H1 (cell line): ENCODE results near the gene SMYD3. TPM values are rescaled to one million over a fixed set of nuclear protein-coding genes. Genes with fewer than 3 reads are reported as not detected.
A peak's percentile ranks its signal among the peaks of the same experiment; 100 is the strongest.

Experiments used
- CTCF ChIA-PET: fragments of 300-600 bp; sonication (Branson Sonifier 250); formaldehyde crosslinking; loops from one replicate; lab custom pipeline; 2021; ENCODE audit not compliant: partially characterized antibody; lab: Charles Lee
- POLR2A ChIA-PET: fragments of 300-600 bp; sonication (Branson Sonifier 250); formaldehyde crosslinking; loops from one replicate; lab custom pipeline; 2021; ENCODE audit warnings: inconsistent platforms; ENCODE audit not compliant: partially characterized antibody; lab: Charles Lee
- DNase-seq, 2 experiments: peaks; one replicate each; pipeline versions ENCODE4 v3.0.0 to v3.0.0-alpha.2; 2010 to 2022; ENCODE audit warnings: low spot score in 2 of 2, low read depth in 1 of 2, mixed read lengths in 1 of 2
- FAIRE-seq: peaks from 2 replicates; lab custom pipeline; 2011; peaks lifted over from hg19 to GRCh38; lab: Jason Lieb, UNC
- H2AFZ ChIP-seq: 2 replicates; pipeline ENCODE4 v1.8.1; 2012; ENCODE audit warnings: low read length, inconsistent platforms
- H2AK5ac ChIP-seq: 2 replicates; pipeline ENCODE4 v1.6.1; 2013; ENCODE audit warnings: low read depth, low read length
- H2BK120ac ChIP-seq: replicated peaks from 2 replicates; pipeline ENCODE3; 2013; ENCODE audit warnings: low read depth, low read length, inconsistent platforms
- H2BK12ac ChIP-seq: 2 replicates; pipeline ENCODE4 v1.6.1; 2013; ENCODE audit warnings: low read depth, low read length
- H2BK15ac ChIP-seq: 2 replicates; pipeline ENCODE4 v1.6.1; 2013; ENCODE audit warnings: low read length
- H2BK20ac ChIP-seq: 2 replicates; pipeline ENCODE4 v1.6.1; 2013; ENCODE audit warnings: low read length
- H2BK5ac ChIP-seq: 2 replicates; pipeline ENCODE4 v1.6.1; 2013; ENCODE audit warnings: low read depth, low read length
- H3K14ac ChIP-seq: 2 replicates; pipeline ENCODE4 v1.6.1; 2013; ENCODE audit warnings: inconsistent platforms; ENCODE audit not compliant: insufficient read length
- H3K18ac ChIP-seq: 2 replicates; pipeline ENCODE4 v1.6.1; 2013; ENCODE audit warnings: low read length; ENCODE audit errors: extremely low read depth
- H3K23ac ChIP-seq: 2 replicates; pipeline ENCODE4 v1.6.1; 2013; ENCODE audit warnings: inconsistent platforms; ENCODE audit not compliant: insufficient read length
- H3K23me2 ChIP-seq: 2 replicates; pipeline ENCODE4 v1.6.1; 2013; ENCODE audit warnings: low read depth, low read length
- H3K27ac ChIP-seq: 2 replicates; pipeline ENCODE4 v1.6.1; 2011; ENCODE audit warnings: low read depth, low read length, inconsistent platforms
- H3K27me3 ChIP-seq, 4 experiments: replicated peaks in 1 of 4; 1 replicate in 1 of 4; 2 replicates in 3 of 4; pipeline versions ENCODE4 v1.6.1 to v1.8.1; 2011 to 2013; ENCODE audit warnings: low read length in 3 of 4, mild to moderate bottlenecking in 3 of 4, inconsistent platforms in 2 of 4, mixed read lengths in 2 of 4, moderate library complexity in 1 of 4; ENCODE audit not compliant: control insufficient read depth in 3 of 4, insufficient read depth in 3 of 4; ENCODE audit errors: extremely low read depth in 1 of 4
- H3K36me3 ChIP-seq, 4 experiments: 2 replicates each; pipeline versions ENCODE4 v1.6.1 to v1.8.1; 2011 to 2013; ENCODE audit warnings: mild to moderate bottlenecking in 4 of 4, low read length in 3 of 4, moderate library complexity in 2 of 4, control low read depth in 1 of 4, inconsistent platforms in 1 of 4; ENCODE audit not compliant: insufficient read depth in 4 of 4, control insufficient read depth in 2 of 4
- H3K4ac ChIP-seq: replicated peaks from 2 replicates; pipeline ENCODE3; 2013; ENCODE audit warnings: low read length, low read depth, mixed read lengths, inconsistent platforms; ENCODE audit not compliant: insufficient read length
- H3K4me1 ChIP-seq, 4 experiments: replicated peaks in 1 of 4; 1 replicate in 1 of 4; 2 replicates in 3 of 4; pipeline versions ENCODE4 v1.6.1 to v1.8.1; 2011 to 2013; ENCODE audit warnings: low read length in 3 of 4, inconsistent platforms in 2 of 4, mixed read lengths in 1 of 4; ENCODE audit not compliant: insufficient read depth in 4 of 4, control insufficient read depth in 3 of 4
- H3K4me2 ChIP-seq, 2 experiments: 2 replicates each; pipeline versions ENCODE4 v1.6.1 to v1.8.1; 2011 to 2013; ENCODE audit warnings: low read depth in 2 of 2, low read length in 2 of 2, control low read depth in 1 of 2, inconsistent platforms in 1 of 2, mild to moderate bottlenecking in 1 of 2; ENCODE audit not compliant: insufficient read depth in 1 of 2
- H3K4me3 ChIP-seq, 4 experiments: fragments of 200-600, 300-600 bp in 1 of 4; sonication (generic), shearing (Covaris generic), sonication (Bioruptor Twin) in 1 of 4; 2 replicates each; pipeline versions ENCODE4 v1.5.1 to v1.8.1; 2011 to 2016; ENCODE audit warnings: low read length in 4 of 4, low read depth in 3 of 4, control low read depth in 2 of 4, inconsistent platforms in 2 of 4, mild to moderate bottlenecking in 2 of 4, mixed read lengths in 1 of 4, moderate library complexity in 1 of 4; ENCODE audit not compliant: insufficient read depth in 2 of 4; ENCODE audit errors: extremely low read depth in 1 of 4
- H3K56ac ChIP-seq: replicated peaks from 2 replicates; pipeline ENCODE3; 2013; ENCODE audit warnings: low read depth, mild to moderate bottlenecking, mixed read lengths, low read length, inconsistent platforms; ENCODE audit not compliant: insufficient read length
- H3K79me1 ChIP-seq: 2 replicates; pipeline ENCODE4 v1.6.1; 2013; ENCODE audit warnings: low read depth, low read length, control low read depth
- H3K79me2 ChIP-seq, 2 experiments: 2 replicates each; pipeline versions ENCODE4 v1.6.1 to v1.8.1; 2012 to 2013; ENCODE audit warnings: low read length in 2 of 2, mild to moderate bottlenecking in 2 of 2, inconsistent platforms in 1 of 2; ENCODE audit not compliant: insufficient read depth in 2 of 2, control insufficient read depth in 1 of 2
- H3K9ac ChIP-seq, 4 experiments: replicated peaks in 1 of 4; 1 replicate in 1 of 4; 2 replicates in 3 of 4; pipeline versions ENCODE4 v1.6.1 to v1.8.1; 2011 to 2013; ENCODE audit warnings: low read depth in 3 of 4, low read length in 3 of 4, control low read depth in 2 of 4, mild to moderate bottlenecking in 2 of 4, moderate library complexity in 2 of 4, inconsistent platforms in 1 of 4; ENCODE audit errors: extremely low read depth in 1 of 4
- H3K9me3 ChIP-seq, 2 experiments: 2 replicates each; pipeline versions ENCODE4 v1.6.1 to v1.8.1; 2012 to 2013; ENCODE audit warnings: mild to moderate bottlenecking in 2 of 2, moderate library complexity in 2 of 2, control low read depth in 1 of 2, inconsistent platforms in 1 of 2, low read depth in 1 of 2, low read length in 1 of 2, mixed read lengths in 1 of 2; ENCODE audit not compliant: insufficient read depth in 2 of 2
- H4K20me1 ChIP-seq, 2 experiments: replicated peaks in 1 of 2; 2 replicates each; pipeline versions ENCODE3 to v1.8.1; 2011 to 2013; ENCODE audit warnings: inconsistent platforms in 2 of 2, low read length in 2 of 2, mild to moderate bottlenecking in 1 of 2; ENCODE audit not compliant: insufficient read depth in 2 of 2, control insufficient read depth in 1 of 2
- H4K5ac ChIP-seq: 2 replicates; pipeline ENCODE4 v1.6.1; 2013; ENCODE audit warnings: low read length, low read depth, mixed read lengths, inconsistent platforms; ENCODE audit not compliant: insufficient read length
- H4K8ac ChIP-seq: 2 replicates; pipeline ENCODE4 v1.8.0; 2013; ENCODE audit warnings: mild to moderate bottlenecking, moderate library complexity, low read length, inconsistent platforms; ENCODE audit not compliant: insufficient read depth; ENCODE audit errors: extremely low read depth
- H4K91ac ChIP-seq: replicated peaks from 2 replicates; pipeline ENCODE3; 2013; ENCODE audit warnings: low read length, mixed read lengths, inconsistent platforms; ENCODE audit not compliant: insufficient read length
- TEAD4 ChIP-seq: IDR thresholded peaks from 2 replicates; pipeline ENCODE4 v1.6.1; 2012; ENCODE audit warnings: low read depth, low read length, inconsistent platforms, mixed read lengths
- WGBS, 2 experiments: shearing (Covaris generic) in 1 of 2; methylation state at CpG; one replicate each; pipeline versions ENCODE4 v1.1.6 to v1.1.7; 2013 to 2015; ENCODE audit warnings: low lambda C conversion rate in 2 of 2, mixed read lengths in 2 of 2, inconsistent platforms in 1 of 2, low coverage in 1 of 2, missing lambda C conversion rate in 1 of 2; ENCODE audit not compliant: insufficient replicate concordance in 2 of 2, insufficient coverage in 1 of 2, insufficient read length in 1 of 2; ENCODE audit errors: extremely low coverage in 1 of 2, missing lambda C conversion rate in 1 of 2; 5-methylcytosine and 5-hydroxymethylcytosine counted together
- polyA plus RNA-seq, 7 experiments: library from polyadenylated mRNA; depleted of rRNA in 3 of 7; stranded (reverse) in 5 of 7; unstranded in 2 of 7; fragments of >200 nt in 5 of 7; fragments of 200-250 nt in 2 of 7; gene quantifications; 1 replicate in 5 of 7; 2 replicates in 1 of 7; 4 replicates in 1 of 7; pipeline versions ENCODE4 v1.2.1 to v1.2.3, GENCODE V29; 2011 to 2013; ENCODE audit warnings: missing spikeins in 2 of 7, mixed read lengths in 2 of 7
- total RNA-seq: library from RNA; stranded (reverse); fragmentation: NEBNext Ultra II Directional; extraction: Animal tissue kit (Norgen Biotek cat#: 25700); gene quantifications from 2 replicates; pipeline ENCODE4 v1.2.1, GENCODE V29; 2021

The SMYD3 gene
- total and polyA plus RNA-seq, 2 of the 8 experiments (the other 6 are each of a cell fraction or from before 2014, with no cell fraction given), result 17.3 to 25.4 TPM

DNA sequence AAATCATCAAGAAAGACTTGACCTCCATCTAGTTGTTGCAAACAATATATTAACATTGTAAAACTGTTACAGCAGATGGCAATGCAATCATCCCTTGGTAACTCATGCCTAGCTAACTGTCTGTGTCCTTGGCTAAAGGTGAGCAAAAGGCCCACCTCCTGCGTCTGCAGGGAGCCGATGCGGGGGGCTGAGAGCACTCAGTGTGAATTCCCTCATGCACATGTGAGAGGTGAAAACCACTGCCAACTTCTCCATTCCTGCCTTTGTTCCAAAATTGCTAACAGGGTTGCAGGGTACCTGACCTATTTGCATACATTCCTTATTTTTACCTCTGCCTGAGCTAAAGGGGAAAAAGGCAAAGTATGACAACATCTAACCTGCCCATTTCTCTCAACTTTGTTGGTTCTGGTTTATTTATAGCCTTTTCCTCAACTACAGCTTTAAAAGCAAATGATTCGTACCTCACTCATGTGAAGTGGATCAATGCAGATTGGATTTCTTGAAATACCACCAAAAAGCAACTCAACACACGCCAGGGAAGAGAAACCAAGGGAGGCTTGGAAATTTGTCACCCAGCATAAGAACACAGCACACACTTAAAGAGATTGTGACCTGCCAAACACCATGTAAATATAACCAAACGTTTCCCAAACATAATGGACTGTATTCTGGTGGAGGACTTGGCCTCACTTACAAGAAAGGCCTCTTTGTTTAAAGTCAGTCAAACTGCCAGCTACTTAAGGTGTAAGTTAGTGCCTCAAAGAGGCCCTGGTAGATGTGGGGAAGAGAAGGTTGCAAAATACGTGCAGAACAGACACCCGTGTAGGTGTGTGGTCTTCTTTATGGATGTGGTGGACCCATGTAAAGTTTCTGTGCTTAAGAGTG is 651.0 kb downstream of the SMYD3 start:
- Histone ChIP-seq H2BK20ac (no peak overlapping the region), H3K23ac (no peak overlapping the region), H2AK5ac (no peak overlapping the region), H3K27ac (no peak overlapping the region), H4K20me1 (no peaks in the 10 kb centered on the region), H4K5ac (peak overlapping the region; percentile 26), H3K56ac (no peak overlapping the region), H3K79me1 (no peaks in the 10 kb centered on the region), H2BK12ac (no peak overlapping the region; the same call in 1 of the 2 replicates), H2BK15ac (no peak overlapping the region), H3K4me1 (peaks cover 0 to 4% (median 3%) of the 10 kb centered on the region in 4 experiments; a peak in 5 of 7 replicates), H3K14ac (no peak overlapping the region), H3K4ac (no peak overlapping the region), H3K4me3 (no peak overlapping the region), H3K9ac (no peak overlapping the region), H3K27me3 (no peaks in the 10 kb centered on the region), H3K4me2 (peak overlapping the region in 1 of 2 experiments; percentile 6; a peak in 1 of 4 replicates), H3K36me3 (peaks cover 0 to 2% (median 0%) of the 10 kb centered on the region in 4 experiments; a peak in 1 of 8 replicates), H2BK120ac (no peak overlapping the region), H3K9me3 (no peaks in the 10 kb centered on the region), H3K18ac (no peak overlapping the region), H3K23me2 (no peaks in the 10 kb centered on the region), H4K8ac (no peak overlapping the region), H3K79me2 (no peaks in the 10 kb centered on the region), H4K91ac (no peak overlapping the region), H2AFZ (0 out of 2 replicates have a peak overlapping the region, but pooled peaks have one; percentile 44), H2BK5ac (no peak overlapping the region)
- WGBS, 2 experiments, result 73% methylated on average over 8 of the region's 8 CpGs; no CpG with 5 or more reads in 1 of the 2 experiments
- ChIA-PET CTCF (interaction anchor here (0.6 kb wide), 1 partner anchor 33 kb away, joined by 3 read pairs; no protein-coding TSS in a partner anchor), POLR2A (interaction anchor here (1.3 kb wide), 1 partner anchor 12 kb away, joined by 3 read pairs; no protein-coding TSS in a partner anchor)
- no peak for DNase-seq
- FAIRE-seq, result no peak
- TF ChIP-seq TEAD4, result 0 out of 2 replicates have a peak, but pooled peaks have one; percentile 13
